ENCODE results near the gene DND1.

The DND1 gene

DNA sequence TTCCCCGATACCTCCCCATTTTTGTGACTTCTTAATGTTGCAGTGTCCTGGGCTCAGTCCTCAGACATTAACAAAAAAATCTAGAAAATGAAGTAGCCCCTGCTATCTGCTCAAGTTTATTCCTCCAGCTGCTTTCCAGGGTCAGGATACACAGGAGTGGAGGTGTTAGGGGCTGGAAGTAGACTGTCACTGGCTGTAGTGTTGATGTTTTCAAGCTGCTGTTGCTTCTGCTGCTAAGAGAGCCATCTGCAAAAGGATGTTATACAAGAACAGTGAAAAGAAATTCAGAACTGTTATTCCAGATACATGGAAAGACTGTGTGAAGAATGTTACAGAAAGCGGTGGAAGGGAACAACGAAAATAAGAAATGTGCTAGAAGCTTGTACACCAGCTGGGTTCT, 51.1 kb downstream of the DND1 start:
- no peak overlapping the region for H3K4me3 ChIP-seq (ENCODE audit: low read depth, low read length)
- TF ChIP-seq, protein P1, sequence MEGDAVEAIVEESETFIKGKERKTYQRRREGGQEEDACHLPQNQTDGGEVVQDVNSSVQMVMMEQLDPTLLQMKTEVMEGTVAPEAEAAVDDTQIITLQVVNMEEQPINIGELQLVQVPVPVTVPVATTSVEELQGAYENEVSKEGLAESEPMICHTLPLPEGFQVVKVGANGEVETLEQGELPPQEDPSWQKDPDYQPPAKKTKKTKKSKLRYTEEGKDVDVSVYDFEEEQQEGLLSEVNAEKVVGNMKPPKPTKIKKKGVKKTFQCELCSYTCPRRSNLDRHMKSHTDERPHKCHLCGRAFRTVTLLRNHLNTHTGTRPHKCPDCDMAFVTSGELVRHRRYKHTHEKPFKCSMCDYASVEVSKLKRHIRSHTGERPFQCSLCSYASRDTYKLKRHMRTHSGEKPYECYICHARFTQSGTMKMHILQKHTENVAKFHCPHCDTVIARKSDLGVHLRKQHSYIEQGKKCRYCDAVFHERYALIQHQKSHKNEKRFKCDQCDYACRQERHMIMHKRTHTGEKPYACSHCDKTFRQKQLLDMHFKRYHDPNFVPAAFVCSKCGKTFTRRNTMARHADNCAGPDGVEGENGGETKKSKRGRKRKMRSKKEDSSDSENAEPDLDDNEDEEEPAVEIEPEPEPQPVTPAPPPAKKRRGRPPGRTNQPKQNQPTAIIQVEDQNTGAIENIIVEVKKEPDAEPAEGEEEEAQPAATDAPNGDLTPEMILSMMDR (conservative IDR thresholded peaks at IDR 0.05; ENCODE audit: low read depth, low read length), result no peak
- DNase-seq (ENCODE audit: low read depth), result no peak
